ENCODE data around the gene SLC25A26.

Gene SLC25A26

DNA sequence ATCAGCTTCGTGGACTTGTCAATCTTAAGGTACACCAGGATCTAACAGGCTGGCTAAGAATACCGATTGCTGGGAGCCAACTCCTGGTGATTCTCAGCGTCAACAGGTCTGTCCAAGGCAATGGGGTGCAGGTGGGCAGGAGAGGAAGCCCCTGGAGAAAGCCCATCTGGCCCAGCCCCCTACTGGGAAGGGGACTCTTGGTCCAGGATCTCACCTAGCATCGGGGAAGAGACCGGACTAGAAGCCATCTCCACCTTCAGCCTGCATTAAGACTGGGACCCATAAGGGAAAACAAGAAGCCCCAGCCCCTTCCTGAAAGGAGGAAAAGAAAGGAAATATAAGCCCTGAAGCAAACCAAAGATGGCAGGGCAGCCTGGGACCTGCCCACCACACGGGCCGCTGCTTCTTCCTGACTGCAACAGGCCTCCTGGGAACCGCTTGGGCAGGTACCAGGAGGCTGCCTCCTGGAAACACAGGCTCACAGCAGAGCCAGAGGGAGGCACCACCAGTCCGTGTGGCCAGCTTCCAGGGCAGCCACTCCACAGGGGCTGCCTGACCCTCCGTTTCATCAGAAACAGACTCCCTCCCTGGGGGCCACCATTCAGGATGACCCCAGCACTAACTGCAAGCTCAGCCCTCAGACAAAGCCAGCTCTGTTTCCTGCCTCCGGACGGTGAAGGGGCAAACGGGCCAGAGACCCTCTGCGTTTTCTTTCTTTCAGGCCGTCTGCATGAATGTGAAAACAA lies 179.8 kb downstream of the SLC25A26 start:
- Histone ChIP-seq H4K91ac (ENCODE audit: low read depth, low read length) (no peak overlapping the region), H3K9me3 (ENCODE audit: insufficient read depth, low read depth, low read length) (no peaks in the 10 kb centered on the region), H3K4me2 (ENCODE audit: low read length) (no peak overlapping the region), H4K12ac (ENCODE audit: low read depth, low read length) (no peak overlapping the region), H2AK5ac (ENCODE audit: low read length) (no peak overlapping the region), H3K9ac (ENCODE audit: low read length) (no peak overlapping the region), H2BK120ac (ENCODE audit: insufficient read depth, low read length, poor library complexity) (no peak overlapping the region), H3K4me1 (ENCODE audit: control insufficient read depth in 1 of 2, insufficient read depth in 2 of 2, low read length in 2 of 2) (peaks cover 7 to 8% of the 10 kb centered on the region in 2 experiments), H3K79me1 (ENCODE audit: low read length) (peaks cover 6% of the 10 kb centered on the region), H3K36me3 (ENCODE audit: control insufficient read depth in 1 of 2, insufficient read depth in 2 of 2, low read length in 2 of 2) (no peaks in the 10 kb centered on the region), H3K23ac (ENCODE audit: low read length) (no peak overlapping the region), H3K14ac (ENCODE audit: low read length) (no peak overlapping the region), H2BK5ac (ENCODE audit: low read depth, low read length, poor library complexity) (no peak overlapping the region), H3K79me2 (ENCODE audit: control insufficient read depth, insufficient read depth, low read length, poor library complexity) (no peaks in the 10 kb centered on the region), H3K18ac (ENCODE audit: low read length) (no peak overlapping the region), H2BK12ac (ENCODE audit: low read length) (no peak overlapping the region), H3K4me3 (ENCODE audit: low read depth, low read length) (no peak overlapping the region), H4K8ac (ENCODE audit: low read depth, low read length) (no peak overlapping the region), H3K27me3 (ENCODE audit: insufficient read depth, low read length) (no peaks in the 10 kb centered on the region), H2AFZ (ENCODE audit: insufficient read depth, low read length, poor library complexity) (no peak overlapping the region), H3K27ac (ENCODE audit: low read depth, low read length) (no peak overlapping the region), H3K4ac (ENCODE audit: low read depth, low read length) (no peak overlapping the region)
- DNase-seq: no peak
- no CpG with 5 or more reads among the region's 15 CpGs for WGBS (ENCODE audit: extremely low coverage, insufficient coverage, insufficient read length)

DNA sequence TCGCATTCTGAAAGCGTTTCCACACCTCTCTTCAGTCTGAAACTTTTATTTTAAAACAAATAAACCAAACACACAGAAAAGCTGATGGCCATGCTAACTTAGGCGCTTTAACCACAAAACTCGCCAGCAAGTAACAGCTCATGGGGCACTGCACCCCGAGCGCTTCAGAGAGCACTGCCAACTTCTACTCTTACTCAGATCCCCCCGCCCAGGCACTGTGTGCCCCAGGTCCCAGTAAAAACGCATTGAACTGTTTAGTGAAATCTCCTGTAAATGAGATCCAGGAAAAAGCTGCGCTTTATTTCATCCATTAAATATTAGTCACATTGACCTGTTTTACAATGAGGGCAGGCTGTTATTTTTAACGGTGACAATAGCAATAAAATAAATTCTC lies 180.4 kb downstream of the SLC25A26 start:
- H2BK5ac ChIP-seq (ENCODE audit: low read depth, low read length, poor library complexity): no peak overlapping the region
- no peak for DNase-seq
- no peak overlapping the region for H3K4me3 ChIP-seq (ENCODE audit: low read depth, low read length)
- no peak overlapping the region for H4K8ac ChIP-seq (ENCODE audit: low read depth, low read length)
- no peak overlapping the region for H3K4ac ChIP-seq (ENCODE audit: low read depth, low read length)
- no peak overlapping the region for H2BK120ac ChIP-seq (ENCODE audit: insufficient read depth, low read length, poor library complexity)
- no peaks in the 10 kb centered on the region for H3K36me3 ChIP-seq (ENCODE audit: control insufficient read depth in 1 of 2, insufficient read depth in 2 of 2, low read length in 2 of 2)
- no peaks in the 10 kb centered on the region for H3K79me2 ChIP-seq (ENCODE audit: control insufficient read depth, insufficient read depth, low read length, poor library complexity)
- no peak overlapping the region for H4K12ac ChIP-seq (ENCODE audit: low read depth, low read length)
- no peak overlapping the region for H2AFZ ChIP-seq (ENCODE audit: insufficient read depth, low read length, poor library complexity)
- H3K9ac ChIP-seq (ENCODE audit: low read length): no peak overlapping the region
- H3K27ac ChIP-seq (ENCODE audit: low read depth, low read length): no peak overlapping the region
- H3K9me3 ChIP-seq (ENCODE audit: insufficient read depth, low read depth, low read length): no peaks in the 10 kb centered on the region
- no peaks in the 10 kb centered on the region for H3K27me3 ChIP-seq (ENCODE audit: insufficient read depth, low read length)
- no peak overlapping the region for H4K91ac ChIP-seq (ENCODE audit: low read depth, low read length)
- no CpG with 5 or more reads among the region's 10 CpGs for WGBS (ENCODE audit: extremely low coverage, insufficient coverage, insufficient read length)
- H2BK12ac ChIP-seq (ENCODE audit: low read length): no peak overlapping the region
- H3K4me1 ChIP-seq (ENCODE audit: control insufficient read depth in 1 of 2, insufficient read depth in 2 of 2, low read length in 2 of 2): peaks cover 9 to 10% of the 10 kb centered on the region in 2 experiments
- peaks cover 6% of the 10 kb centered on the region for H3K79me1 ChIP-seq (ENCODE audit: low read length)
- H3K18ac ChIP-seq (ENCODE audit: low read length): no peak overlapping the region
- no peak overlapping the region for H3K4me2 ChIP-seq (ENCODE audit: low read length)
- H2AK5ac ChIP-seq (ENCODE audit: low read length): no peak overlapping the region
- no peak overlapping the region for H3K23ac ChIP-seq (ENCODE audit: low read length)
- H3K14ac ChIP-seq (ENCODE audit: low read length): no peak overlapping the region

DNA sequence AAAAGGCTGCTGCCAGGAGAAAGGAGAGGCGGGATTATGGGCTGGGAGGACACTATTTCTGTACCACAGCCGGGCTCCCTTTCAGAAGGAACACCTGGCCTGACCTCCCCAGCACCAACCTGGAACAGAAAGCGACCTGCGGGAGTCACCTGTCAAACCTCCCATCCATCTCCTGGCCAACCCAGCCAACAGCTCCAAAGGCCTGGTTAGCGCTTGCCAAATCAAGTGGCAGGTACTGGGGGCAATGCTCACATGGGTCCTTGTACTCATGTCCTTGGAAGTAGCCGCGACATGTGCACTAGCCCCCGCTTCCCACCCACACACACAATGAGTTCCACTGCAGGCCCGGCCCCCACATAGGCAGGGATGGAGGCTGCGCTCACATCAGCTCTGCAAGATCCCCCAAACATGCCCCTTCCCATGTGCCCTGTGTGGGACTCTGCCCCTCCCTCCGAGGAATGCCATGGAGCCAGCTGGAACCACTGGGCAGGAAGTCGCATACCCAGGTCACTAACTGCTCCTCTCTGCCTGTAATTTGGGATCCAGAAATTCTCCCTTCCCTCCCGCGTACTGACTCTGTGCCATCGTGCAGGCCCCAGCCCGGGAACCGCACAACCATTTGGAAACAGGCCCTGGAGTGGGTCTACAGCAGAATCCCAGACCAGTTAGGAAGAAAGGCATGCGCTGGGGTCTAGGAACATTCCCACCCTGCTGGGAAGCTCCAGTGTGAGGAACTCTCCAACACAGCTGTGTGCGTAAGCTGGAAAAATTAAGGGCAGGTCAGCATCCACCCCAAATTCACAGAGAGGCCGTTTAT lies 181.1 kb downstream of the SLC25A26 start:
- Histone ChIP-seq H3K9ac (ENCODE audit: low read length) (no peak overlapping the region), H4K91ac (ENCODE audit: low read depth, low read length) (no peak overlapping the region), H4K12ac (ENCODE audit: low read depth, low read length) (no peak overlapping the region), H3K4me1 (ENCODE audit: control insufficient read depth in 1 of 2, insufficient read depth in 2 of 2, low read length in 2 of 2) (peaks cover 9 to 10% of the 10 kb centered on the region in 2 experiments), H2BK120ac (ENCODE audit: insufficient read depth, low read length, poor library complexity) (no peak overlapping the region), H3K27ac (ENCODE audit: low read depth, low read length) (no peak overlapping the region), H2AFZ (ENCODE audit: insufficient read depth, low read length, poor library complexity) (no peak overlapping the region), H4K8ac (ENCODE audit: low read depth, low read length) (no peak overlapping the region), H3K27me3 (ENCODE audit: insufficient read depth, low read length) (no peaks in the 10 kb centered on the region), H3K4me3 (ENCODE audit: low read depth, low read length) (peak overlapping the region; percentile 8), H2BK5ac (ENCODE audit: low read depth, low read length, poor library complexity) (no peak overlapping the region), H3K4me2 (ENCODE audit: low read length) (no peak overlapping the region), H3K18ac (ENCODE audit: low read length) (no peak overlapping the region), H3K14ac (ENCODE audit: low read length) (no peak overlapping the region), H2AK5ac (ENCODE audit: low read length) (no peak overlapping the region), H3K4ac (ENCODE audit: low read depth, low read length) (no peak overlapping the region), H3K23ac (ENCODE audit: low read length) (no peak overlapping the region), H2BK12ac (ENCODE audit: low read length) (no peak overlapping the region), H3K79me2 (ENCODE audit: control insufficient read depth, insufficient read depth, low read length, poor library complexity) (no peaks in the 10 kb centered on the region), H3K9me3 (ENCODE audit: insufficient read depth, low read depth, low read length) (no peaks in the 10 kb centered on the region), H3K36me3 (ENCODE audit: control insufficient read depth in 1 of 2, insufficient read depth in 2 of 2, low read length in 2 of 2) (no peaks in the 10 kb centered on the region), H3K79me1 (ENCODE audit: low read length) (peaks cover 6% of the 10 kb centered on the region)
- no peak for DNase-seq
- WGBS (ENCODE audit: extremely low coverage, insufficient coverage, insufficient read length): no CpG with 5 or more reads among the region's 20 CpGs

DNA sequence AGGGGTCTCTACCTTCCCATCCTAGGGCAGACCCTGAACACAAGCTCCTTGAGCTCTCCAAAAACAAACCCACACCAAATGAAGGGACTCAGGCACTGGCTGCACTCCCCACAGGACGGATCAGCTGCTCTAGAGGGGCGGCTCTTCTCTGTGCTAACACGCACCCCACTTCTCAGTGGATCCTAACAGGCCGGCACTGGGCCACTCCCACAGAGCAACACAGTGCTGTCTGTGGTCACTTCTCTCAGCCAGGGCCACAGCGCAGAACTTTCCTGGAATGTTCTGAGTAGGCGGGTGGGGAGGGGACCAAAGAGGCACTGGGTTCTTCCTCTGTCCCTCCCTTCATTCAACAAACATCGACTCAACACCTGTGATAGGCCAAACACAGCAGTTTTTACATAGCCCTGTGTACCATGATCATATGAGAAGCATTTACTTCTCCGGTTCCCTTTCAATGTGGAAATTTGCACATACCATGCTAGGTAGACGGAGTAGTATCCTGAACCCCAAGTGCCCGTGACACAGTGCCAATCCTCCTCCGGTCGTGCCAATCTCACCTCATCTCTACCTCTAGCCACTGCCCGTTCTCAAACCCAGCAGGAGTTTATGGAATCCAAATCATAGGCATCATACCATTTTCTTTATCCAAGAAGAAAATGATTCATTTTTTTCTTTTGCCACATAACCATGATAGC lies 181.9 kb downstream of the SLC25A26 start:
- H3K27ac ChIP-seq (ENCODE audit: low read depth, low read length): no peak overlapping the region
- no peak overlapping the region for H4K12ac ChIP-seq (ENCODE audit: low read depth, low read length)
- H3K79me1 ChIP-seq (ENCODE audit: low read length): peaks cover 3% of the 10 kb centered on the region
- no peak overlapping the region for H3K9ac ChIP-seq (ENCODE audit: low read length)
- H3K4ac ChIP-seq (ENCODE audit: low read depth, low read length): no peak overlapping the region
- H4K8ac ChIP-seq (ENCODE audit: low read depth, low read length): no peak overlapping the region
- H3K18ac ChIP-seq (ENCODE audit: low read length): no peak overlapping the region
- DNase-seq: no peak
- no peak overlapping the region for H2AK5ac ChIP-seq (ENCODE audit: low read length)
- no peak overlapping the region for H3K4me3 ChIP-seq (ENCODE audit: low read depth, low read length)
- no peak overlapping the region for H2BK120ac ChIP-seq (ENCODE audit: insufficient read depth, low read length, poor library complexity)
- no peaks in the 10 kb centered on the region for H3K79me2 ChIP-seq (ENCODE audit: control insufficient read depth, insufficient read depth, low read length, poor library complexity)
- peaks cover 6 to 7% of the 10 kb centered on the region in 2 experiments for H3K4me1 ChIP-seq (ENCODE audit: control insufficient read depth in 1 of 2, insufficient read depth in 2 of 2, low read length in 2 of 2)
- H2AFZ ChIP-seq (ENCODE audit: insufficient read depth, low read length, poor library complexity): no peak overlapping the region
- H3K14ac ChIP-seq (ENCODE audit: low read length): no peak overlapping the region
- H4K91ac ChIP-seq (ENCODE audit: low read depth, low read length): no peak overlapping the region
- no CpG with 5 or more reads among the region's 13 CpGs for WGBS (ENCODE audit: extremely low coverage, insufficient coverage, insufficient read length)
- no peak overlapping the region for H2BK5ac ChIP-seq (ENCODE audit: low read depth, low read length, poor library complexity)
- no peaks in the 10 kb centered on the region for H3K9me3 ChIP-seq (ENCODE audit: insufficient read depth, low read depth, low read length)
- H3K27me3 ChIP-seq (ENCODE audit: insufficient read depth, low read length): no peaks in the 10 kb centered on the region
- H3K36me3 ChIP-seq (ENCODE audit: control insufficient read depth in 1 of 2, insufficient read depth in 2 of 2, low read length in 2 of 2): no peaks in the 10 kb centered on the region
- no peak overlapping the region for H3K23ac ChIP-seq (ENCODE audit: low read length)
- no peak overlapping the region for H2BK12ac ChIP-seq (ENCODE audit: low read length)
- no peak overlapping the region for H3K4me2 ChIP-seq (ENCODE audit: low read length)

Data from trophoblast cell (in vitro differentiated cells and primary cell).